GM19351 (cell line): Measurements from ENCODE around the gene PLA2G3.

ENCODE experiments used
- ATAC-seq: cut with Tn5 transposase; IDR thresholded peaks from one replicate; pipeline ENCODE4 v1.9.1; 2021; ENCODE audit warnings: mild to moderate bottlenecking, moderate library complexity; ENCODE audit not compliant: unreplicated experiment

PLA2G3 gene

DNA sequence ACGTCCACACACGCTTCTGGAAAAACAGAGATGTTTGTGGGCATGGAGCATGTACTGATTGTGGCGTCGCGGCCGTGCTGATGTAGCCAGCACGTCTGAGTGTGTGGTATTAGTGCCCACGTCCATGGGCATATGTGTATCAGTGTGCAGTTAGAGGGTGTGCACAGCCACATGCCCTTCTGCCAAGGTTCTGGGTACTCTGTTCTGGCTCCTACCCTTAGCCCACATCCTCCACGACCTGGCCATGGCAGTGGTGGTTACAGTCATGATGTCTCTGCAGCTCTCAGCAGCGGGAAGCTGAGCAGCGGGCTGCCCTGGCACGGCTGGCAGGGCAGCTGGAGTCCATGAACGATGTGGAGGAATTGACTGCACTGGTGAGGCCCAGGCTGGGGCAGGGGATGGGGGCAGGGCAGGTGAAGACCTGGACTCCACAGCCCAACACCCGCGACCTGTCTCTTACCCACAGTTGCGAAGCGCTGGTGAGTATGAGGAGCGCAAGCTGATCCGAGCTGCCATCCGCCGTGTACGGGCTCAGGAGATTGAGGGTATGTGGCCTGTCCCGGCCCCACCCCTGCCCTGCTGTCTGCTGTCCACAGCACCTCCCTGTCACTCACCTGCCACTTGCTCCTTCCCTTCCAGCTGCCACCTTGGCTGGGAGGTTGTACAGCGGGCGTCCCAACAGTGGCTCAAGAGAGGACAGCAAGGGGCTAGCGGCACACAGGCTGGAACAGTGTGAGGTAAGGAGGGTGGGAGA, 51.9 kb downstream of the PLA2G3 start:
- ATAC-seq, result no peak

DNA sequence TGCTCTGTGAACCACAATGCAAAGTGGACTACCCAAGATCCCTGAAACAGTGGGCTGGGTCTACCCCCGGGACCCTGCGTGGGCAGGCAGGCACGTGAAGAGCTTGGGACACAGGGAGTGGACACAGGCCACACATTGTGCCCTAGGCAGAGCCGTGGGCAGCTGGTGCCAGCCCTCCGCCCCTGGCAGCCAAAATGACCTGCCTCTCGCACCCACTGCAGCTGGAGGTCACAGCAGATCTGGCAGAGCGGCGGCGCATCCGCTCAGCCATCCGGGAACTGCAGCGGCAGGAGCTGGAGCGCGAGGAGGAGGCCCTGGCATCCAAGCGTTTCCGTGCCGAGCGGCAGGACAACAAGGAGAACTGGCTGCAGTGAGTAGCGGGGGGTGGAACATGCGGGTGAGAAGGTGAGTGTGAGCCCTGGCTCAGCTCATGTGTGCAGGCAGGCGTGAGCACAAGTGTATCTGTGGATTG, 52.5 kb downstream of the PLA2G3 start:
- no peak for ATAC-seq

DNA sequence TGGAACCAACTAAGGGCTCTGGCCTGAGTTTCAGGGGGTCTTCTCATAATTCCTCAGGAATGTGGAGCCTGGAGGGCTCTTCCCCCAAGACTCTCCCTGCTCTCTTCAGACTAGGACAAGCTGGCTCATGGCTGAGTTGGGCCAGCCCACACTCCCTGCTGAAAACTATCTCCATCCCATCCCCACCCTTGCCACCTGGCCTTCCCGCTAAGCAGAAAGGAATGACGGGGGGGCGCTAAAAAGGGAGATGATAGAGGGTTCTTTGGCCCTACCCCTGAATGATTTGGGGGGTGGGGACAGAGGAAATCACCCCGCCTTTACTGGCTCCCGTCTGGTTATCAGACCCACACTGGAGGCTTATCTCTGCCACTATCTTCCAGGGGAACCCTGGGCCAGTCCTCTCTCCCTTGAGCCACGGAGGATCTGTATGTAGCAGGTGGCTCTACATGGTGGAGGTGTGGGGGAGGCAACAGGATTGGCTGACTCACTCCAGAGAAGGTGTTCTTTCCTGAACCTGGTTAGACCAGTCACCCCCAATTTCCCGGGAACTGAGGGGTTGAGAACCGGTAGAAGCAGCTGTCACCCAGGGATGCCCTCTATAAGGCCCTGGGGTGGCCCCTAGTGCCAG, 53.5 kb downstream of the PLA2G3 start:
- ATAC-seq, result no peak

DNA sequence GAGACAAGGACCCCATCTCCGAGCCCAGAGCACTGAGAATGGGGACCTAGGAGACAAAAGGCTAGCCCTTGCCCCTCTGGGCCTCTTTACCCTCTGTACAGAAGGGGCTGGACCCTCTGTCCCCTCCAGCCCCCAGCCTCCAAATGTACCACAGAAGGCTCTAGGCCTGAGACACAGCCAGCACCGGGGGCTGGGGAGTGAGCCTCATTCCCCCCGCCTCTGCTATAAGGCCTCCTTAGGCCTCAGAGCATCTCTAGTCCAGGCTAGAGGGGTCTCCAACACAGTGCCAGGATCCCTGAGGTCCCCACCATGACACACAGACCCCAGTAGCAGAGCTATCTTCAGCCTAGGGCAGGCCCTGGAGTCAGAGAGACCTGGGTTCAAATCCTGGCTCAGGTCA, 54.4 kb downstream of the PLA2G3 start:
- no peak for ATAC-seq

DNA sequence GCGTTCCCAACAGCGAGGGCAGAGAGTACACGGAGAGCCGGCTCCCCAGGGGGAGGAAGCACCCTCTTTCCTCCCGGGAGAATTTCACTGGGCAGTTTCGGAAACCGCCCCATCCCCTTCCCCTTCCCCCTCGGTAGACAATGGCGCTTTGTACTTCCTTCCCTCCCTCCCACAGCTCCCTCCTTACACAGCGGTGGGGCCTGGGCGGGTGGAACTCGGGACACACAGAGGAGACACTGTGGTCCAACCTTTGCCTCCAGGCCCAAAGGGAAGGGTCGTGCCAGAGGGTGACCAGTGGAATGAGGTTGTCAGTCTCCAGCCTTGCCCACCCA, 54.8 kb downstream of the PLA2G3 start:
- no peak for ATAC-seq

DNA sequence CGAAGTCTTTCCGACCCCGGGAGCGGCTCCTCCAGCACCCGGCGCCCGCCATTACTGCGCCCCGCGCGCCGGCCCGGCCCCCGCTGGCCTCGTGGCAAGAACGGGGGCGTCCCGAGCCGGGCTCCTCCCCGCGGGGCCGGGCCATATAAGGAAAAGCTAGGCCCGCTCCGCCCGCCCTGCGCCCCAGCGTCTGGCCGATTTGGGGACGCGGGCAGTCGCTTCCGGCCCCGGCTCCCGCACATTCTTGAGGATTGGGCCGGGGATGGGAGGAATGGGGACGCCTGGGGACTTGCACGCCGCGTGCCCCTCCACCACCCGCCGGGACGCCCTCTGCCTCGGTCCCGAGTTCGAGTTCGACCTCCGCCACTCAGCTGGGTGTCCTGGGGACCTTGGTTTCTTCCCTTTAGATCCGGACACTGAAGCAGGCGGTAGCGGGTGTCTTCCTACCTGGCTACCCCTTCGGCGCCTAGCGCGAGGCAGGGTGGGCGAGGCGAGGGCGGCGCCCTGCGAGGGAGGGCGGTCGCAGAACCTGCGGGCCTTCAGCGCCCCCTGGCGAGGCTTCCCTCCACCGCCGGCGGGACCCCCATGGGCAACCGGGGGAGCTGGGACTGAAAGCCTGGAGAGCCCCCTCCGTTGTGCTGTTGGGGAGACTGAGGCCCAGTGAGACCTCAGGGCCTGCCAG, 55.4 kb downstream of the PLA2G3 start:
- peak; percentile 59 for ATAC-seq
